Ascending aorta (tissue), 2 donors: Measurements from ENCODE around the gene CLEC16A. TPM values are rescaled to one million over a fixed set of nuclear protein-coding genes. Genes with fewer than 3 reads are reported as not detected.
A peak's percentile ranks its signal among the peaks of the same experiment; 100 is the strongest.

ENCODE experiments used
- DNase-seq, 2 donors: peaks; one replicate each; pipeline ENCODE4 v3.0.0-alpha.2; 2019; ENCODE audit warnings: low spot score in 2 of 2
- H3K27ac ChIP-seq, 2 donors: fragments of 200-600 bp; sonication (generic); one replicate each; pipeline ENCODE4 v1.5.1; 2016 to 2017; ENCODE audit warnings: mild to moderate bottlenecking in 1 of 2
- H3K27me3 ChIP-seq: fragments of 200-600 bp; sonication (generic); one replicate; pipeline ENCODE4 v1.5.1; 2017
- H3K36me3 ChIP-seq, 2 donors: fragments of 200-600 bp; sonication (generic); one replicate each; pipeline ENCODE4 v1.5.1; 2016
- H3K4me1 ChIP-seq, 2 donors: fragments of 200-600 bp; sonication (generic); one replicate each; pipeline ENCODE4 v1.5.1; 2016 to 2017; ENCODE audit warnings: mild to moderate bottlenecking in 1 of 2
- H3K4me3 ChIP-seq, 2 donors: fragments of 200-600 bp; sonication (generic); one replicate each; pipeline ENCODE4 v1.5.1; 2016 to 2017; ENCODE audit warnings: mild to moderate bottlenecking in 1 of 2
- H3K9me3 ChIP-seq, 2 donors: fragments of 200-600 bp; sonication (generic); one replicate each; pipeline ENCODE4 v1.5.1; 2016
- CTCF ChIP-seq, 3 experiments: fragments of 200-600 bp in 2 of 3; fragments of 450-650 bp in 1 of 3; sonication (generic) in 2 of 3; IDR thresholded peaks; one replicate each; pipeline ENCODE4 v1.5.1; 2016 to 2019; ENCODE audit warnings: antibody characterized with exemption in 3 of 3, mild to moderate bottlenecking in 1 of 3, moderate library complexity in 1 of 3
- intact Hi-C: fragments of 100-400 bp; cut with DNase I; formaldehyde crosslinking; loops from one replicate; pipeline ENCODE4 v1.15.1; 2023
- total RNA-seq: library from RNA; depleted of rRNA; stranded (reverse); fragments of >200 nt; gene quantifications from one replicate; pipeline ENCODE4 v1.1.0, GENCODE V29; 2016

CLEC16A gene
- total RNA-seq, 1 donor from 2014 or later: 16.2 TPM

GRCh38 chr16:10937068-10937859 lies 7.1 kb upstream of the CLEC16A start:
- Histone ChIP-seq H3K4me3 (peak overlapping the region; percentile 47 to 97), H3K36me3 (peaks cover 0 to 11% of the 10 kb centered on the region in 2 donors), H3K27me3 (no peaks in the 10 kb centered on the region), H3K9me3 (no peaks in the 10 kb centered on the region), H3K27ac (peak overlapping the region; percentile 83 to 95), H3K4me1 (peaks cover 21 to 63% of the 10 kb centered on the region in 2 donors)
- intact Hi-C loops: no loop called here
- TF ChIP-seq CTCF (IDR thresholded peaks at IDR 0.05): no peak
- DNase-seq: no peak

- Histone ChIP-seq H3K9me3 (no peaks in the 10 kb centered on the region), H3K4me1 (peaks cover 21 to 71% of the 10 kb centered on the region in 2 donors), H3K4me3 (peak overlapping the region; percentile 47 to 97), H3K27me3 (no peaks in the 10 kb centered on the region), H3K36me3 (peaks cover 0 to 6% of the 10 kb centered on the region in 2 donors), H3K27ac (peak overlapping the region; percentile 83 to 95)
- no peak for TF ChIP-seq CTCF (IDR thresholded peaks at IDR 0.05)
- no peak for DNase-seq
- intact Hi-C loops: no loop called here
Observed at GRCh38 chr16:10938321-10938720, 6.0 kb upstream of the CLEC16A start.

GRCh38 chr16:10938796-10939648 lies 5.3 kb upstream of the CLEC16A start:
- intact Hi-C loops: no loop called here
- peak overlapping the region; percentile 83 to 95 for H3K27ac ChIP-seq
- H3K36me3 ChIP-seq: no peaks in the 10 kb centered on the region
- peaks cover 14 to 70% of the 10 kb centered on the region in 2 donors for H3K4me1 ChIP-seq
- no peaks in the 10 kb centered on the region for H3K27me3 ChIP-seq
- no peaks in the 10 kb centered on the region for H3K9me3 ChIP-seq
- no peak for DNase-seq
- no peak for TF ChIP-seq CTCF (IDR thresholded peaks at IDR 0.05)
- H3K4me3 ChIP-seq: peak overlapping the region; percentile 60 to 97

- no peak for DNase-seq
- peak overlapping the region; percentile 60 to 97 for H3K4me3 ChIP-seq
- no peaks in the 10 kb centered on the region for H3K9me3 ChIP-seq
- intact Hi-C loops: loop anchor here (10.0 kb wide), 2 partner anchors 805 to 1845 kb away; partner anchors contain the start of genes HAPSTR1 and TXNDC11
- H3K36me3 ChIP-seq: no peaks in the 10 kb centered on the region
- no peaks in the 10 kb centered on the region for H3K27me3 ChIP-seq
- peaks cover 13 to 64% of the 10 kb centered on the region in 2 donors for H3K4me1 ChIP-seq
- TF ChIP-seq CTCF (IDR thresholded peaks at IDR 0.05): no peak
- peak overlapping the region; percentile 83 to 95 for H3K27ac ChIP-seq
Observed at GRCh38 chr16:10939649-10940234, 4.6 kb upstream of the CLEC16A start.

- H3K27ac ChIP-seq: peak overlapping the region; percentile 83 to 95
- H3K36me3 ChIP-seq: no peaks in the 10 kb centered on the region
- intact Hi-C loops: loop anchor here (10.0 kb wide), 2 partner anchors 804 to 1846 kb away; partner anchors contain the start of genes HAPSTR1 and TXNDC11
- no peaks in the 10 kb centered on the region for H3K9me3 ChIP-seq
- TF ChIP-seq CTCF (IDR thresholded peaks at IDR 0.05): no peak
- peaks cover 20 to 65% of the 10 kb centered on the region in 2 donors for H3K4me1 ChIP-seq
- H3K4me3 ChIP-seq: peak overlapping the region; percentile 60 to 97
- H3K27me3 ChIP-seq: no peaks in the 10 kb centered on the region
- no peak for DNase-seq
Observed at GRCh38 chr16:10940501-10941079, 3.8 kb upstream of the CLEC16A start.
